Keratinocyte (primary cell): ENCODE measurements around the gene DTD1. TPM values are rescaled to one million over a fixed set of nuclear protein-coding genes. Genes with fewer than 3 reads are reported as not detected.

Experiments
- DNase-seq: peaks from one replicate; pipeline ENCODE4 v3.0.0-alpha.2; 2011; ENCODE audit warnings: low read depth, missing footprints, low spot score
- FAIRE-seq: peaks from 2 replicates; lab custom pipeline; 2011; peaks lifted over from hg19 to GRCh38; lab: Jason Lieb, UNC
- H2AFZ ChIP-seq: 2 replicates; pipeline ENCODE4 v1.6.0; 2012; ENCODE audit warnings: low read length, control low read depth, inconsistent platforms; ENCODE audit not compliant: control insufficient read depth
- H3K27ac ChIP-seq: 2 replicates; pipeline ENCODE4 v1.5.1; 2011; ENCODE audit warnings: low read length; ENCODE audit not compliant: control insufficient read depth, insufficient read depth
- H3K27me3 ChIP-seq: 3 replicates; pipeline ENCODE4 v1.6.0; 2011; ENCODE audit warnings: low read length; ENCODE audit not compliant: control insufficient read depth, insufficient read depth; ENCODE audit errors: extremely low read depth
- H3K36me3 ChIP-seq, 2 experiments: 2 replicates in 1 of 2; 3 replicates in 1 of 2; pipeline ENCODE4 v1.5.1; 2011; ENCODE audit warnings: low read length in 2 of 2, mild to moderate bottlenecking in 1 of 2; ENCODE audit not compliant: control insufficient read depth in 2 of 2, insufficient read depth in 2 of 2; ENCODE audit errors: extremely low read depth in 1 of 2
- H3K4me1 ChIP-seq: 3 replicates; pipeline ENCODE4 v1.5.1; 2011; ENCODE audit warnings: low read length; ENCODE audit not compliant: control insufficient read depth, insufficient read depth; ENCODE audit errors: extremely low read depth
- H3K4me2 ChIP-seq: 3 replicates; pipeline ENCODE4 v1.6.0; 2011; ENCODE audit warnings: low read depth, low read length; ENCODE audit not compliant: control insufficient read depth, insufficient read depth; ENCODE audit errors: extremely low read depth
- H3K4me3 ChIP-seq, 3 experiments: fragments of 200-600 bp in 1 of 3; sonication (generic) in 1 of 3; 2 replicates in 2 of 3; 3 replicates in 1 of 3; pipeline ENCODE4 v1.5.1; 2011 to 2016; ENCODE audit warnings: low read length in 3 of 3, mild to moderate bottlenecking in 3 of 3, control low read depth in 2 of 3, inconsistent platforms in 1 of 3, low read depth in 1 of 3, mixed read lengths in 1 of 3, mixed run types in 1 of 3, moderate library complexity in 1 of 3; ENCODE audit not compliant: control insufficient read depth in 2 of 3, insufficient read depth in 2 of 3; ENCODE audit errors: extremely low read depth in 1 of 3
- H3K79me2 ChIP-seq: 2 replicates; pipeline ENCODE4 v1.6.0; 2012; ENCODE audit warnings: low read length; ENCODE audit not compliant: control insufficient read depth, insufficient read depth
- H3K9ac ChIP-seq: 3 replicates; pipeline ENCODE4 v1.6.0; 2011; ENCODE audit warnings: low read length; ENCODE audit not compliant: control insufficient read depth, insufficient read depth; ENCODE audit errors: extremely low read depth
- H3K9me1 ChIP-seq: 3 replicates; pipeline ENCODE4 v1.6.0; 2011; ENCODE audit warnings: low read length; ENCODE audit not compliant: control insufficient read depth, insufficient read depth; ENCODE audit errors: extremely low read depth
- H3K9me3 ChIP-seq: 2 replicates; pipeline ENCODE4 v1.5.1; 2012; ENCODE audit warnings: low read depth, low read length; ENCODE audit not compliant: control insufficient read depth
- H4K20me1 ChIP-seq: 3 replicates; pipeline ENCODE4 v1.6.0; 2011; ENCODE audit warnings: low read length; ENCODE audit not compliant: control insufficient read depth, insufficient read depth; ENCODE audit errors: extremely low read depth
- CTCF ChIP-seq, 3 experiments: IDR thresholded peaks in 1 of 3; conservative IDR thresholded peaks in 1 of 3; optimal IDR thresholded peaks in 1 of 3; 2 replicates in 2 of 3; 3 replicates in 1 of 3; pipeline versions ENCODE3 to v1.5.1; 2011; ENCODE audit warnings: low read length in 3 of 3, mild to moderate bottlenecking in 3 of 3, moderate library complexity in 2 of 3, control low read depth in 1 of 3, inconsistent platforms in 1 of 3; ENCODE audit not compliant: insufficient read depth in 2 of 3; ENCODE audit errors: extremely low read depth in 1 of 3
- EZH2 ChIP-seq: IDR thresholded peaks from one replicate; pipeline ENCODE4 v1.6.1; 2012; ENCODE audit warnings: inconsistent platforms, mild to moderate bottlenecking, low read length, moderate library complexity
- dilution Hi-C: fragments of 300-500 bp; cut with MboI; formaldehyde crosslinking; loops from one replicate; pipeline ENCODE4 v1.7.0; 2020; ENCODE audit warnings: low sequenced_read_pairs; ENCODE audit not compliant: extremely low pct_ligation_motif_present
- polyA plus RNA-seq, 5 experiments: library from polyadenylated mRNA; depleted of rRNA in 3 of 5; stranded (reverse) in 3 of 5; stranded (forward) in 1 of 5; unstranded in 1 of 5; fragments of >200 nt; gene quantifications; 1 replicate in 1 of 5; 2 replicates in 3 of 5; 3 replicates in 1 of 5; pipeline versions ENCODE4 v1.2.1 to v1.2.3, GENCODE V29; 2011 to 2012; ENCODE audit warnings: missing spikeins in 2 of 5, low read depth in 1 of 5, low replicate concordance in 1 of 5

DTD1 gene
- polyA plus RNA-seq, 1 donor (not counting 4 experiments of a cell fraction or from before 2014, with no cell fraction given), result 68.3 TPM

GRCh38 chr20:18571578-18571977, 16.3 kb upstream of the DTD1 start:
- no peak overlapping the region for H3K4me2 ChIP-seq
- no peak for FAIRE-seq
- dilution Hi-C loops, result no loop called here
- H3K27ac ChIP-seq, result no peak overlapping the region
- peaks cover 2% of the 10 kb centered on the region for H3K4me1 ChIP-seq
- no peak overlapping the region for H2AFZ ChIP-seq
- no peaks in the 10 kb centered on the region for H3K9me1 ChIP-seq
- no peaks in the 10 kb centered on the region for H4K20me1 ChIP-seq
- H3K9me3 ChIP-seq, result no peaks in the 10 kb centered on the region
- peaks cover 16% of the 10 kb centered on the region for H3K79me2 ChIP-seq
- H3K4me3 ChIP-seq, result no peak overlapping the region
- H3K9ac ChIP-seq, result no peak overlapping the region
- peaks cover 3 to 4% of the 10 kb centered on the region in 2 experiments for H3K36me3 ChIP-seq
- no peaks in the 10 kb centered on the region for H3K27me3 ChIP-seq
- TF ChIP-seq CTCF (optimal IDR thresholded peaks at IDR 0.05 in 1 of 3, IDR thresholded peaks at IDR 0.05 in 1 of 3, conservative IDR thresholded peaks at IDR 0.05 in 1 of 3; ENCODE audit: extremely low read depth in 1 of 3, insufficient read depth in 2 of 3, low read length in 3 of 3) (no peak), EZH2 (no peak)
- DNase-seq, result no peak

GRCh38 chr20:18577942-18578341, 9.9 kb upstream of the DTD1 start:
- no peak for FAIRE-seq
- dilution Hi-C loops, result no loop called here

More at GRCh38 chr20:18577942-18578341, 9.9 kb upstream of the DTD1 start:
- Histone ChIP-seq H3K9ac (no peak overlapping the region), H3K27ac (no peak overlapping the region), H3K9me3 (no peaks in the 10 kb centered on the region), H2AFZ (no peak overlapping the region), H3K36me3 (no peaks in the 10 kb centered on the region), H3K9me1 (no peaks in the 10 kb centered on the region), H3K79me2 (no peaks in the 10 kb centered on the region), H4K20me1 (no peaks in the 10 kb centered on the region), H3K4me3 (no peak overlapping the region), H3K27me3 (no peaks in the 10 kb centered on the region), H3K4me2 (no peak overlapping the region), H3K4me1 (no peaks in the 10 kb centered on the region)
- no peak for DNase-seq
- TF ChIP-seq EZH2 (no peak), CTCF (optimal IDR thresholded peaks at IDR 0.05 in 1 of 3, IDR thresholded peaks at IDR 0.05 in 1 of 3, conservative IDR thresholded peaks at IDR 0.05 in 1 of 3; ENCODE audit: extremely low read depth in 1 of 3, insufficient read depth in 2 of 3, low read length in 3 of 3) (no peak)
